GM12873 (cell line): ENCODE results near the gene MCM3AP.

Source experiments
- TF ChIP-seq, protein P1 (sequence below): IDR thresholded peaks from 2 replicates; pipeline ENCODE4 v1.5.1; 2012; ENCODE audit warnings: low read depth, mild to moderate bottlenecking, moderate library complexity, low read length, control low read depth; ENCODE audit not compliant: insufficient read depth; ENCODE audit errors: missing control alignments

The MCM3AP gene

DNA sequence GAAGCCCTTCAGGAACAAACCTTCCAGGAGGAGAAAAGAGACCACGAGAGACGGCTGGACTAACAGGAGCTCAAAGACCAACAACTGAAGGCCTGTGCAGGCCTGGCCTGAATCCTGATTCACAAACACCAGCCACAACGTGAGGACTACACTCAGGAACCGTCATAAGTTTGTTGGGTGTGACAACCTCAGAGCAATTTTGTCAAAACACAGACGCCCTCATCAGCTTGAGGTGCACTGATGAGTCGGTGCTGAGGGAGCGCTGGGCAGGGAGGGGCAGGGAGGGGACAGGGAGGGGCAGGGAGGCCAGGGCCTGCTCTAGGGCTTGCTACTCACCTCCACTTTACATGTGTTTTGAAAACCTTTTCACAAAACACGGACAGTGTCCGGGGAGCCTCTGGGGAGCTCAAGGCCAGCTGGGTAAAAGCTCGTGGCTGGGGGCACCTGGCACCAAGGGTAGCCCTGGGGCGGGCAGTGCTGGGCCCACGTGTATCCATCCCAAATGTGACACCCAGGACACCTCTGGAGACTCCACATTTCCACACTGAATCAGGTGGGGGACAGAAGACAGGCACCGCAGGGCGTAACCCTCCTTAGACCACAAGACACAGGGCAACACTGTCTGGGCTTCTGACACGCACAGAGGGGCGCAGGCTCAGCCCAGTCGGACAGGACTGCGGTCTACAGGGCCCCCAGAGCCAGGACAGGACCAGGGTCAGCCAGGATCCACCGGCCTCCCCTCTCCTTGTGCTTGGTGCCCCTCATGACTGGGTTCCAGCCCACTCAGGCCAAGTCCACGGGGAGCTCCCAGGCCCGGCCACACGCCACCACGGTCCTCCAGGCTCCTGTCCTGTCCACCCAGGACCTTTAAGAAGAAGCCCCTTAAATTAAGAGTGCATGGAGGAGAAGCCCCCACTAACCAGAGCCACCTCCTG is 73.4 kb downstream of the MCM3AP start:
- TF ChIP-seq, protein P1, sequence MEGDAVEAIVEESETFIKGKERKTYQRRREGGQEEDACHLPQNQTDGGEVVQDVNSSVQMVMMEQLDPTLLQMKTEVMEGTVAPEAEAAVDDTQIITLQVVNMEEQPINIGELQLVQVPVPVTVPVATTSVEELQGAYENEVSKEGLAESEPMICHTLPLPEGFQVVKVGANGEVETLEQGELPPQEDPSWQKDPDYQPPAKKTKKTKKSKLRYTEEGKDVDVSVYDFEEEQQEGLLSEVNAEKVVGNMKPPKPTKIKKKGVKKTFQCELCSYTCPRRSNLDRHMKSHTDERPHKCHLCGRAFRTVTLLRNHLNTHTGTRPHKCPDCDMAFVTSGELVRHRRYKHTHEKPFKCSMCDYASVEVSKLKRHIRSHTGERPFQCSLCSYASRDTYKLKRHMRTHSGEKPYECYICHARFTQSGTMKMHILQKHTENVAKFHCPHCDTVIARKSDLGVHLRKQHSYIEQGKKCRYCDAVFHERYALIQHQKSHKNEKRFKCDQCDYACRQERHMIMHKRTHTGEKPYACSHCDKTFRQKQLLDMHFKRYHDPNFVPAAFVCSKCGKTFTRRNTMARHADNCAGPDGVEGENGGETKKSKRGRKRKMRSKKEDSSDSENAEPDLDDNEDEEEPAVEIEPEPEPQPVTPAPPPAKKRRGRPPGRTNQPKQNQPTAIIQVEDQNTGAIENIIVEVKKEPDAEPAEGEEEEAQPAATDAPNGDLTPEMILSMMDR, result no peak

DNA sequence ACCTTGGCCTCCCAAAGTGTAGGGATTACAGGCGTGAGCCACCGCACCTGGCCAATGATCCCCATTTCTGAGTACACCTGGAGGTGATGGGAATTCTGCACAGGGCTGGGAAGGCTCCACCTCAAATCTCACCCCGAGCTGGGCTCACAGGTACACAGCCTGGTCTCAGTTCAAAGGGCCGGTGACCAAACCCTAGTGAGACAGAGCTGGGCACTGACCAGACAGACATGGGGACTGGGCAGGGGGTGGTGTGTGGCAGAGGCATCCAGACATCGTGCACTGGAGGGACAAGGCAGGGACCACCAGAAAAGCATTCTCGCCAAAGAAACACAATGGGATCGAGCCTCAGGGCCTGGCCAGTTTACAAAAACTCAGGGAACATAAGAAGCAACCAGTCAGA is 74.0 kb downstream of the MCM3AP start:
- TF ChIP-seq, protein P1, result no peak

DNA sequence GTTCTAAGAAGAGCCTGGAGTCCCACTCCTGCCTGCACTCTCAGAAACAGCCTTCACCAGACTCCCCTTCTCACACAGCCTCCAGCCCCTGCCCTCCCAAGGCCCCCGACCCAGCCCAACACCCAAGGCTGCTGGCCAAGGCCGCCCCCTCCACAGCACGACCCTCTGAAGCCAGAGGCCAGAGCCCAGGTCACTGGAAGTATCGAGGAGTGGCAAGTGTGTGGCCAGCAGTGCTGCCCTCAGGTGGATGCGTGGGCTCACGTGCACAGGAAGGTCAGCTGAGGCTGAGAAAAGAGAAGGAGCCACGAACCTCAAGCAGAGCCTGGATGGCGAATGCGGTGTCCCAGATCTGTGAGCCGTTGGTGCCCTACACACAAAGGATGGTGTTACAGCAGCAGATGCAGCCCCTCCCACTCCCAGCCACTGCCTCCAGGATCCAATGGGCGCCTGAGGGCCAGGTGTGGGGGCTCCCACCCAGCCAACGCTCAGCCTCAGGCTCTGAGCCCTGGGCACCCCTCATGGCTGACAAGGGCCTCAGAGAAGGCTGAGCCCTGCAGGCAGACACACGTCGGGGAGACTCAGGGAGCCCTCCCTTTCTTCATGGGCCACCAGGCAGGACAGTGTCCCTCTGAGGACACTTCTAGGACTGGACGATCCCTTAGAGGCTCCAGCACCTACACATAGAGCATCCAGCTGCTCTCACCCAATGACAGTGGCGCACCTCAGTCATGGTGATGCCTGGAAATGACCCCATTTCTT is 74.9 kb downstream of the MCM3AP start:
- TF ChIP-seq, protein P1, result peak; percentile 5

DNA sequence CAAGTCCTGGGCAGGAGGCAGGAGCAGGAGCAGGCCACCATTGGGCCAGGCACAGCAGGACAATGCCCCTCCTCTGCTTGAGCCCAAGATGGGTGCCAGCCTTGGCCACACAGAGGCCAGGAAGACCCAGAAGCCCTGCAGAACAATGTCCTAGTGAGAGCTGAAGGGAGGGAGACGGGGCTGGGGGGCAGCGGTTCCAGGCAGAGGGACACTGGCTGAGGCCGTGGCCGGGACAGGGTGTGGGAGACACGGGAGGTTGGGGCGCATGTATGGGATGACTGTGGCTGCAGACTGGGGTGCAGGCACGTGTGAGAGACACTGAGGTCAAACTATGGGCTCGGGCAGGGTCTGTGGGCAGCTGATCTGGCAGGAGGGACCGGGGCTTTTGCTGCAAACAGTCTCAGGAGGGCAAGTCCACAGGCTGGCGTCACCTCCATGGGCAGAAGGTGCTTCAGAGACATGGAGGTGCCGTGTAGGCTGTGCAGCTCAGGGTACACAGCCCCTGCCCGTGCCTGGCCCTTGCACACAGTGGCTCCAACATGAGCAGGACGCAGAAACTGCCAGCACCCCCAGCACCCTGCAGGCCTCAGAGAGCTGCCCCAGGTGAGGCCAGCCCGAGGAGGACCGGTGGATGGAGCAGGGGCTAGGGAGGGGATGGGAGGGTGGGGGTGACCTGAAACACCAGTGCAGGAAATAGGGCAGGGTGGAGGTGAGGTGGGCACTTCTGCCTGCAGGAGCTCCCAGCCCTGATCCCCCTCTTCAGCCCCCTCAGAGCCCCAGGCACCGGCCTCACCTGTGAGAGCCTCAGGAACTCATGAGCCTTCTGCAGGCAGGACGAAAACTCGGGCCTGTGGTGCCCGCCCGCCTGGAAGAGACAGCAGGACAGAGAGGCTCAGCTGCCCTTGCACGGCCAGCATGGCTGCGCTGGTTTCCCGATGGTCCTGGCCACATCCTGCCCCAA is 76.4 kb downstream of the MCM3AP start:
- TF ChIP-seq, protein P1, result no peak

DNA sequence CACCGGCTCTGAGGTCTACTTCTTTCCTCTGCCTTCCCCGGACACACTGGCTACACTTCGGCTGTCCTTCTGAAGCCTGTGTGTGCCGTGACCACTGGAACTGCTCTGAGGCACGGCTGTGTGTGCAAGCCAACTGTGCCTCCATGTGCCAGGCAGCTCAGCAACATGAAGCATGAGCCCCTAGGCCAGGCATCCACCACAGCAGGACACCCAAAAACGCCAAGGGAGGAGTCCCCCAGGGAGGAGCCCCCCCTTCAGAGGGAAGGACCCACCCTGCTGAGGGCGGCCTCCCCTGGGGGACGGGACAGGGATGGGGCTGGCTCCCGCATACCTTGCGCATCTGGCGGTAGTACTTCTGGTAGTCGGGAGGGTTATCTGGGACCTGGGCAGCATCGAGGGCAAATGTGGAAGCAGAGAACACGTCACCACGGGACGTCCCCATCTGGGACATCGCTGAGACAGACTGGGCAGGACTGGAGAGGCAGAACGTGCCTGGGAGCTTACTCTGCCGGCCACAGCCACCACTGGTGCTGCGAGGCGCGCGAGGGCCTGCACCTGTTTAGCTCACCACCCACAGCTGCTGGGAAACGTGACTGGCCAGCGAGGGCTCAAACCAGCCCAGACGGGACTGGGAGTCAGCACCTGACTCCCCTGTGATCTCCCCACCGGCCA is 77.4 kb downstream of the MCM3AP start:
- TF ChIP-seq, protein P1, result no peak

DNA sequence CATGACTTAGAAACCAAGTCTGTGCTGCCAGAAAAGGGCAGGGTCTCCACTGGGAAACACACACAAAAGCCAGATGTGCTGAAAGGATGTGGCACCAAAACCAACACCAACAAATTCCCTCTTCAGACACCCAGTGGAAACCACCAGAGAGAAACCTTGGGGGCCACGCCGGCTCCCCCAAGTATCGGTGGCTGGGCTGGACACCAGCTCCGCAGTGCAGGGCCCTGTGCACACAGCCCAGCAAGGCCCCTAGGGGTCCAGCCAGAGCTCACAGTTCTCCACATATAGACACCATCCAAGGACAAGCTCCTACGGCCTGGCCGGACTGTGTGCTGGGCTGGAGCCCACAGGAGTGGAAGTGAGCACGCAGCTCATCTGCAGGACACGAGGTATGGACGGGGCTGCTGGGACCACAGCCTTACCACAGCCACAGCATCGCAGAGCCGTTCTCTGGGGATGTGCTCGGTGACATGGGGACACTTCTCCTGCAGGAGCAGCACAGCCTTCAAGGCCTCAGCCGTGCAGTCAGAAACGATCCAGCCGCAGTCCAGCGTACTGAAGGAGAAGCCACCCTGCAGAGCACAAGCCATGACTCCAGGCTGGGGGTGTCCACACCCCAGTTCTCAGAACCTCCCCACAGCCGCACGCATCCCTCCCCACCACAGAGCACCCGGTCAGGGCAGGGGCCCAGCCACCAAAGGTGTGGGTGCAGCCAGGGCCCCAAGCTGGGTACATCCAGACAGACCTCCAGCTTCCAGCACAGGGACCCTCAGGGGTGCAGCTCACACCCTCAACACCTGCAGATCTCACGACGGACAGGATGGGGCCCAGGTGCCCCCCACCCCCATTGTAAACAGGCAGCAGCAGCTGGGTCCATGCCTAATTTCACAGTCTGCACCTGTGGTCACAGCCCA is 78.1 kb downstream of the MCM3AP start:
- TF ChIP-seq, protein P1, result no peak
